Small intestine (tissue), 7 donors: Measurements from ENCODE around the gene HIPK2. TPM values are rescaled to one million over a fixed set of nuclear protein-coding genes. Genes with fewer than 3 reads are reported as not detected.

Experiments used
- DNase-seq, 2 donors: peaks; one replicate each; pipeline versions ENCODE4 v3.0.0 to v3.0.0-alpha.2; 2013
- FAIRE-seq: peaks from 2 replicates; lab custom pipeline; 2012; peaks lifted over from hg19 to GRCh38; lab: Jason Lieb, UNC
- H3K27ac ChIP-seq, 3 donors: one replicate each; pipeline ENCODE4 v1.5.1; 2013; ENCODE audit warnings: low read length in 2 of 3, mild to moderate bottlenecking in 2 of 3, control low read depth in 1 of 3, inconsistent platforms in 1 of 3, low read depth in 1 of 3, moderate library complexity in 1 of 3
- H3K27me3 ChIP-seq, 3 donors: one replicate each; pipeline ENCODE4 v1.6.1; 2013; ENCODE audit warnings: low read length in 3 of 3, inconsistent platforms in 1 of 3; ENCODE audit not compliant: control insufficient read depth in 3 of 3, insufficient read depth in 3 of 3
- H3K36me3 ChIP-seq, 3 donors: one replicate each; pipeline ENCODE4 v1.6.1; 2013; ENCODE audit warnings: low read length in 3 of 3, inconsistent platforms in 1 of 3, low read depth in 1 of 3, mild to moderate bottlenecking in 1 of 3, moderate library complexity in 1 of 3; ENCODE audit not compliant: control insufficient read depth in 3 of 3, insufficient read depth in 2 of 3
- H3K4me1 ChIP-seq, 3 donors: one replicate each; pipeline ENCODE4 v1.6.1; 2013; ENCODE audit warnings: low read length in 2 of 3, inconsistent platforms in 1 of 3, low read depth in 1 of 3, mild to moderate bottlenecking in 1 of 3, moderate library complexity in 1 of 3; ENCODE audit not compliant: control insufficient read depth in 3 of 3, insufficient read depth in 2 of 3
- H3K4me3 ChIP-seq, 3 donors: one replicate each; pipeline ENCODE4 v1.5.1; 2013; ENCODE audit warnings: low read length in 3 of 3, control low read depth in 1 of 3, inconsistent platforms in 1 of 3, low read depth in 1 of 3, mild to moderate bottlenecking in 1 of 3, moderate library complexity in 1 of 3
- H3K9me3 ChIP-seq, 2 donors: one replicate each; pipeline ENCODE4 v1.6.1; 2013; ENCODE audit warnings: low read depth in 1 of 2, low read length in 1 of 2; ENCODE audit not compliant: control insufficient read depth in 2 of 2, insufficient read depth in 1 of 2
- WGBS, 3 donors: extraction: QIAGEN DNeasy Blood & Tissue Kit; methylation state at CpG; one replicate each; pipeline ENCODE4 v1.1.7; 2013; 5-methylcytosine and 5-hydroxymethylcytosine counted together
- polyA plus RNA-seq, 4 donors: library from polyadenylated mRNA; stranded (reverse) in 3 of 4; unstranded in 1 of 4; fragments of 200-250 nt in 3 of 4; fragments of 120-200 nt in 1 of 4; gene quantifications; one replicate each; pipeline versions ENCODE4 v1.2.1 to v1.2.3, GENCODE V29; 2013
- donor health status: healthy with polysubstance abuse.
- donor health status: control.
- donor health status: control.
- donor health status: Bipolar disorder and iron deficiency.
- donor health status: healthy.

The HIPK2 gene
- polyA plus RNA-seq, 4 donors: 3.2 to 11.4 (median 7.2) TPM

GRCh38 chr7:139776486-139777132 is 1.2 kb downstream of the HIPK2 start:
- DNase-seq (peak; percentile 53 to 72), FAIRE-seq (no peak)
- H3K36me3 ChIP-seq: peaks cover 0 to 5% (median 5%) of the 10 kb centered on the region in 3 donors
- peaks cover 4 to 8% (median 4%) of the 10 kb centered on the region in 3 donors for H3K4me1 ChIP-seq
- H3K9me3 ChIP-seq: no peaks in the 10 kb centered on the region
- H3K27me3 ChIP-seq: peaks cover 0 to 8% (median 0%) of the 10 kb centered on the region in 3 donors
- H3K4me3 ChIP-seq: peak overlapping the region; percentile 81 to 99 (median 90)
- H3K27ac ChIP-seq: peak overlapping the region; percentile 73 to 97 (median 95)
- WGBS, 3 donors: 0 to 1% (median 0%) methylated on average over 26 of the region's 26 CpGs

GRCh38 chr7:139775829-139776266 is 1.9 kb downstream of the HIPK2 start:
- peaks cover 4 to 8% (median 4%) of the 10 kb centered on the region in 3 donors for H3K4me1 ChIP-seq
- WGBS, 3 donors: 1 to 2% (median 1%) methylated on average over 11 of the region's 11 CpGs
- peak overlapping the region; percentile 81 to 99 (median 90) for H3K4me3 ChIP-seq
- FAIRE-seq (no peak), DNase-seq (peak; percentile 83 to 84)
- peaks cover 0 to 5% (median 5%) of the 10 kb centered on the region in 3 donors for H3K36me3 ChIP-seq
- no peaks in the 10 kb centered on the region for H3K9me3 ChIP-seq
- peaks cover 0 to 8% (median 0%) of the 10 kb centered on the region in 3 donors for H3K27me3 ChIP-seq
- peak overlapping the region; percentile 73 to 97 (median 95) for H3K27ac ChIP-seq

GRCh38 chr7:139774376-139774775 is 3.4 kb downstream of the HIPK2 start:
- FAIRE-seq: no peak
- Histone ChIP-seq H3K9me3 (no peaks in the 10 kb centered on the region), H3K4me1 (peaks cover 4 to 8% (median 4%) of the 10 kb centered on the region in 3 donors), H3K36me3 (peaks cover 0 to 5% (median 5%) of the 10 kb centered on the region in 3 donors), H3K4me3 (no peak overlapping the region), H3K27me3 (peaks cover 0 to 3% (median 0%) of the 10 kb centered on the region in 3 donors), H3K27ac (no peak overlapping the region)
- DNase-seq: no peak
- WGBS, 3 donors: 84 to 96% (median 88%) methylated on average over 1 of the region's 1 CpG

GRCh38 chr7:139773371-139773770 is 4.4 kb downstream of the HIPK2 start:
- Histone ChIP-seq H3K9me3 (no peaks in the 10 kb centered on the region), H3K27ac (peak overlapping the region in 1 of 3 donors; percentile 48), H3K4me3 (no peak overlapping the region), H3K27me3 (no peaks in the 10 kb centered on the region), H3K36me3 (peaks cover 0 to 8% (median 5%) of the 10 kb centered on the region in 3 donors), H3K4me1 (peaks cover 4 to 5% (median 4%) of the 10 kb centered on the region in 3 donors)
- 83 to 92% (median 88%) methylated on average over 5 of the region's 5 CpGs for WGBS, 3 donors
- DNase-seq (no peak), FAIRE-seq (no peak)

GRCh38 chr7:139772873-139773272 is 4.9 kb downstream of the HIPK2 start:
- 83 to 90% (median 90%) methylated on average over 6 of the region's 6 CpGs for WGBS, 3 donors
- Histone ChIP-seq H3K9me3 (no peaks in the 10 kb centered on the region), H3K4me1 (peaks cover 5 to 8% (median 5%) of the 10 kb centered on the region in 3 donors), H3K36me3 (peaks cover 0 to 8% (median 5%) of the 10 kb centered on the region in 3 donors), H3K27ac (no peak overlapping the region), H3K27me3 (no peaks in the 10 kb centered on the region), H3K4me3 (no peak overlapping the region)
- FAIRE-seq (no peak), DNase-seq (no peak)

- peaks cover 5 to 8% (median 6%) of the 10 kb centered on the region in 3 donors for H3K4me1 ChIP-seq
- no peak overlapping the region for H3K27ac ChIP-seq
- H3K4me3 ChIP-seq: no peak overlapping the region
- no peaks in the 10 kb centered on the region for H3K9me3 ChIP-seq
- FAIRE-seq (no peak), DNase-seq (no peak)
- peaks cover 0 to 8% (median 5%) of the 10 kb centered on the region in 3 donors for H3K36me3 ChIP-seq
- WGBS, 3 donors: 78 to 89% (median 88%) methylated on average over 7 of the region's 7 CpGs
- no peaks in the 10 kb centered on the region for H3K27me3 ChIP-seq
Observed at GRCh38 chr7:139772115-139772514, 5.7 kb downstream of the HIPK2 start.

- Histone ChIP-seq H3K4me3 (no peak overlapping the region), H3K27ac (no peak overlapping the region), H3K27me3 (no peaks in the 10 kb centered on the region), H3K36me3 (peaks cover 0 to 10% (median 5%) of the 10 kb centered on the region in 3 donors), H3K9me3 (no peaks in the 10 kb centered on the region), H3K4me1 (peaks cover 5 to 8% (median 6%) of the 10 kb centered on the region in 3 donors)
- WGBS, 3 donors: 76 to 86% (median 85%) methylated on average over 15 of the region's 15 CpGs
- DNase-seq: no peak
- no peak for FAIRE-seq
Observed at GRCh38 chr7:139771001-139771956, 6.5 kb downstream of the HIPK2 start.

GRCh38 chr7:139769761-139770160 is 8.0 kb downstream of the HIPK2 start:
- Histone ChIP-seq H3K27ac (no peak overlapping the region), H3K4me3 (no peak overlapping the region), H3K9me3 (no peaks in the 10 kb centered on the region), H3K4me1 (peaks cover 0 to 8% (median 2%) of the 10 kb centered on the region in 3 donors), H3K36me3 (peaks cover 0 to 5% (median 2%) of the 10 kb centered on the region in 3 donors), H3K27me3 (no peaks in the 10 kb centered on the region)
- 91 to 94% (median 93%) methylated on average over 6 of the region's 6 CpGs for WGBS, 3 donors
- no peak for FAIRE-seq
- no peak for DNase-seq
